Measurements from ENCODE around the gene SPTSSA. TPM values are rescaled to one million over a fixed set of nuclear protein-coding genes. Genes with fewer than 3 reads are reported as not detected.
A peak's percentile ranks its signal among the peaks of the same experiment; 100 is the strongest.
"Not testable (repeated sequence)": the region's sequence is repeated elsewhere in the genome, so short reads cannot be mapped to it uniquely, and the experiment has no call there.

The SPTSSA gene
- total RNA-seq, 2 experiments from 2014 or later: 8.7 to 8.9 TPM

- no peak for ATAC-seq
These were observed 37.6 kb downstream of the SPTSSA start for GRCh38 chr14:34424488-34424887.

GRCh38 chr14:34423445-34423844, 38.6 kb downstream of the SPTSSA start:
- Mint-ChIP-seq H3K27ac (no peak overlapping the region), H3K4me1 (no peaks in the 10 kb centered on the region), H3K4me3 (no peak overlapping the region), H3K36me3 (ENCODE audit: low read depth) (no peaks in the 10 kb centered on the region), H3K27me3 (no peaks in the 10 kb centered on the region), H3K9me3 (ENCODE audit: low read depth) (peaks cover 10% of the 10 kb centered on the region)
- POLR2A ChIA-PET: no interaction called here
- intact Hi-C loops (cut with DNase I, micrococcal nuclease): no loop called here
- ATAC-seq (no peak), DNase-seq (no peak)
- CTCF ChIA-PET: no interaction called here

More at GRCh38 chr14:34424488-34424887, 37.6 kb downstream of the SPTSSA start:
- ChIA-PET CTCF (no interaction called here), POLR2A (no interaction called here)
- H3K27me3 Mint-ChIP-seq: no peaks in the 10 kb centered on the region
- H3K36me3 Mint-ChIP-seq (ENCODE audit: low read depth): no peaks in the 10 kb centered on the region
- intact Hi-C loops (cut with DNase I, micrococcal nuclease): no loop called here
- peaks cover 8% of the 10 kb centered on the region for H3K9me3 Mint-ChIP-seq (ENCODE audit: low read depth)
- H3K4me3 Mint-ChIP-seq: no peak overlapping the region
- H3K4me1 Mint-ChIP-seq: no peaks in the 10 kb centered on the region
- H3K27ac Mint-ChIP-seq: no peak overlapping the region
- no peak for DNase-seq

GRCh38 chr14:34420547-34421150, 41.4 kb downstream of the SPTSSA start:
- Mint-ChIP-seq H3K36me3 (ENCODE audit: low read depth) (no peaks in the 10 kb centered on the region), H3K4me1 (no peaks in the 10 kb centered on the region), H3K27me3 (peaks cover 2% of the 10 kb centered on the region), H3K4me3 (no peak overlapping the region), H3K9me3 (ENCODE audit: low read depth) (peaks cover 10% of the 10 kb centered on the region), H3K27ac (no peak overlapping the region)
- DNase-seq (no peak), ATAC-seq (no peak)
- ChIA-PET POLR2A (no interaction called here), CTCF (no interaction called here)
- intact Hi-C loops (cut with DNase I, micrococcal nuclease): no loop called here

GRCh38 chr14:34409721-34410120, 52.3 kb downstream of the SPTSSA start:
- Mint-ChIP-seq H3K27ac (no peak overlapping the region), H3K27me3 (peaks cover 5% of the 10 kb centered on the region), H3K4me3 (no peak overlapping the region), H3K36me3 (ENCODE audit: low read depth) (no peaks in the 10 kb centered on the region), H3K9me3 (ENCODE audit: low read depth) (peaks cover 15% of the 10 kb centered on the region), H3K4me1 (no peaks in the 10 kb centered on the region)
- DNase-seq (no peak), ATAC-seq (no peak)
- ChIA-PET POLR2A (no interaction called here), CTCF (no interaction called here)
- intact Hi-C loops (cut with DNase I, micrococcal nuclease): no loop called here

GRCh38 chr14:34407951-34408350, 54.1 kb downstream of the SPTSSA start:
- DNase-seq (no peak), ATAC-seq (no peak)
- ChIA-PET POLR2A (no interaction called here), CTCF (no interaction called here)
- no peaks in the 10 kb centered on the region for H3K4me1 Mint-ChIP-seq
- no peaks in the 10 kb centered on the region for H3K36me3 Mint-ChIP-seq (ENCODE audit: low read depth)
- no peak overlapping the region for H3K4me3 Mint-ChIP-seq
- no peak overlapping the region for H3K27ac Mint-ChIP-seq
- intact Hi-C loops (cut with DNase I, micrococcal nuclease): no loop called here
- H3K27me3 Mint-ChIP-seq: peaks cover 5% of the 10 kb centered on the region
- peaks cover 14% of the 10 kb centered on the region for H3K9me3 Mint-ChIP-seq (ENCODE audit: low read depth)

DNA sequence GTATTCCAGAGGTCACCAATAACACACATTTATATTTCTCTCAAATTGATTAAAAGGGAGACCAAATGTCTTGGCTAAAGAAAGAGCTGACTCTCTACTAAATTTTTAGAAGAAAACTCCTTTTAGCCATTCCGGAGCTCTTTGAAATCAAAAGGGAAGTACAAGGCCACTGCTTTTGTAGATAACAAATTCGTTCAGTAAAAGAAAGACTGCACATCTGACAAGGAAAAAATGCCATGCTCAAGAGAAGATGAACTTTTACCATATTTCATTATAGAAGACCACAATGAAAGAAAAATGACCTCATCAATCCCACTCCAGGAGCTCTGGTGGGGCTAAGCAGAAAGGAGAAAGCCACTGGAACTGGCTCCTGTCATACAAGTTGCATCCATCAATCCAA, 57.6 kb downstream of the SPTSSA start:
- H3K9me3 Mint-ChIP-seq (ENCODE audit: low read depth): peaks cover 6% of the 10 kb centered on the region
- peaks cover 5% of the 10 kb centered on the region for H3K27me3 Mint-ChIP-seq
- no peak overlapping the region for H3K4me3 Mint-ChIP-seq
- ATAC-seq (no peak), DNase-seq (no peak)
- intact Hi-C loops (cut with DNase I, micrococcal nuclease): no loop called here
- no peaks in the 10 kb centered on the region for H3K4me1 Mint-ChIP-seq
- H3K27ac Mint-ChIP-seq: no peak overlapping the region
- ChIA-PET CTCF (interaction anchor here (0.9 to 1.2 kb wide), 2 partner anchors 79 to 82 kb away, joined by 3 to 4 read pairs; no protein-coding TSS in a partner anchor), POLR2A (no interaction called here)
- H3K36me3 Mint-ChIP-seq (ENCODE audit: low read depth): no peaks in the 10 kb centered on the region

GRCh38 chr14:34403646-34404045, 58.4 kb downstream of the SPTSSA start:
- DNase-seq (no peak), ATAC-seq (no peak)
- intact Hi-C loops (cut with DNase I, micrococcal nuclease): no loop called here
- H3K27ac Mint-ChIP-seq: no peak overlapping the region
- H3K27me3 Mint-ChIP-seq: peaks cover 5% of the 10 kb centered on the region
- POLR2A ChIA-PET: no interaction called here
- no peak overlapping the region for H3K4me3 Mint-ChIP-seq
- H3K36me3 Mint-ChIP-seq (ENCODE audit: low read depth): no peaks in the 10 kb centered on the region
- H3K4me1 Mint-ChIP-seq: no peaks in the 10 kb centered on the region
- peaks cover 4% of the 10 kb centered on the region for H3K9me3 Mint-ChIP-seq (ENCODE audit: low read depth)
- CTCF ChIA-PET: interaction anchor here (1.2 kb wide), 1 partner anchor 78 kb away, joined by 3 read pairs; no protein-coding TSS in a partner anchor

DNA sequence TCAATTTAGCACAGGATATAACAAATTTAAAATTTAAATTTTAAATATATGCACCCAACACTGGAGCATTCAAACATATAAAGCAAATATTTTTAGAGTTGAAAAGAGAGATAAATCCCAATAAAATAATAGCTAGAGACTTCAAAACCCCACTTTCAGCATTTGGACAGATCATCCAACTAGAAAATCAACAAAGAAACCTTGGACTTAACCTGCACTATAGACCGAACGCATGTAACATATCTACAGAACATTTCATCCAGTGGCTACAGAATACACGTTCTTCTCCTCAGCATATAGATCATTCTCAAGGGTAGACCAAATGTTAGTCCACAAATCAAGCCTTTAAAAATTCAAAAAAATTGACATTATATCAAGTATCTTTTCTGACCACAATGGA, 64.0 kb downstream of the SPTSSA start:
- Mint-ChIP-seq H3K9me3 (ENCODE audit: low read depth) (no peaks in the 10 kb centered on the region), H3K27me3 (peaks cover 9% of the 10 kb centered on the region), H3K36me3 (ENCODE audit: low read depth) (no peaks in the 10 kb centered on the region), H3K27ac (no peak overlapping the region), H3K4me3 (no peak overlapping the region), H3K4me1 (no peaks in the 10 kb centered on the region)
- CTCF ChIA-PET: interaction anchor here (0.6 kb wide), 1 partner anchor 70 kb away, joined by 3 read pairs; no protein-coding TSS in a partner anchor
- intact Hi-C loops (cut with DNase I, micrococcal nuclease): no loop called here
- POLR2A ChIA-PET: no interaction called here
- ATAC-seq (no peak), DNase-seq (no peak)

- intact Hi-C loops (cut with DNase I, micrococcal nuclease): no loop called here
- ChIA-PET CTCF (interaction anchor here (0.6 kb wide), 1 partner anchor 12 kb away, joined by 4 read pairs; no protein-coding TSS in a partner anchor), POLR2A (no interaction called here)
- DNase-seq (no peak), ATAC-seq (peak; percentile 19)
- peaks cover 18% of the 10 kb centered on the region for H3K27me3 Mint-ChIP-seq
- no peaks in the 10 kb centered on the region for H3K4me1 Mint-ChIP-seq
- H3K4me3 Mint-ChIP-seq: no peak overlapping the region
- H3K9me3 Mint-ChIP-seq (ENCODE audit: low read depth): peaks cover 2% of the 10 kb centered on the region
- H3K27ac Mint-ChIP-seq: no peak overlapping the region
- no peaks in the 10 kb centered on the region for H3K36me3 Mint-ChIP-seq (ENCODE audit: low read depth)
These were observed 74.0 kb downstream of the SPTSSA start for GRCh38 chr14:34387974-34388516.

- DNase-seq (no peak), ATAC-seq (no peak)
- Mint-ChIP-seq H3K9me3 (ENCODE audit: low read depth) (peaks cover 2% of the 10 kb centered on the region), H3K27me3 (peaks cover 17% of the 10 kb centered on the region), H3K36me3 (ENCODE audit: low read depth) (no peaks in the 10 kb centered on the region), H3K4me1 (no peaks in the 10 kb centered on the region), H3K27ac (no peak overlapping the region), H3K4me3 (no peak overlapping the region)
- ChIA-PET CTCF (no interaction called here), POLR2A (no interaction called here)
- intact Hi-C loops (cut with DNase I, micrococcal nuclease): no loop called here
These were observed 75.1 kb downstream of the SPTSSA start for GRCh38 chr14:34386865-34387485.

DNA sequence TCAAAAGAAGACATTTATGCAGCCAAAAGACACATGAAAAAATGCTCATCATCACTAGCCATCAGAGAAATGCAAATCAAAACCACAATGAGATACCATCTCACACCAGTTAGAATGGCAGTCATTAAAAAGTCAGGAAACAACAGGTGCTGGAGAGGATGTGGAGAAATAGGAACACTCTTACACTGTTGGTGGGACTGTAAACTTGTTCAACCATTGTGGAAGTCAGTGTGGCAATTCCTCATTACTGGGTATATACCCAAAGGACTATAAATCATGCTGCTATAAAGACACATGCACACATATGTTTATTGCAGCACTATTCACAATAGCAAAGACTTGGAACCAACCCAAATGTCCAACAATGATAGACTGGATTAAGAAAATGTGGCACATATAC, 76.2 kb downstream of the SPTSSA start:
- H3K4me1 Mint-ChIP-seq; H3K4me3 Mint-ChIP-seq; DNase-seq; H3K36me3 Mint-ChIP-seq (ENCODE audit: low read depth); intact Hi-C loops (cut with DNase I, micrococcal nuclease); POLR2A ChIA-PET; H3K27ac Mint-ChIP-seq; H3K9me3 Mint-ChIP-seq (ENCODE audit: low read depth); ATAC-seq; CTCF ChIA-PET: not testable (repeated sequence)
- H3K27me3 Mint-ChIP-seq: peaks cover 17% of the 10 kb centered on the region

DNA sequence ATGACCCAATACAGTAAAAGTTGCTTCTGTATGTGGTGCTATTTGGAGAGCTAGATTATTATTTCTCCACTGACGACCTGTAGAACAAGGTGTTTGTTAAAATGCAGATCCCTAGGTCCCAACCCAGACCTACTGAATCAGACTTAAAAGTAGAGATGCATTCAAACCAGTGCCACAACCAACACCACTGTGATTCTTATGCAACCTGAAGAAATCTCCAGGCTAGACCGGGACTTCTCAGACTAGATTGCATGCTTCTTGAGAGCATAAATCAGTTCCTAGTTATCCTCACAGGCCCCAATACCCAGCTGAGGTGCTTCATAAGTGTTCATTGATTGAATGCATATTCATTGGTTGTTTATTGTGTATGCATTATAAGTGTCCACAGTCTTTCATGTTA, 78.2 kb downstream of the SPTSSA start:
- Mint-ChIP-seq H3K9me3 (ENCODE audit: low read depth) (no peaks in the 10 kb centered on the region), H3K4me3 (no peak overlapping the region), H3K4me1 (no peaks in the 10 kb centered on the region), H3K27me3 (peaks cover 17% of the 10 kb centered on the region), H3K27ac (no peak overlapping the region), H3K36me3 (ENCODE audit: low read depth) (no peaks in the 10 kb centered on the region)
- no peak for DNase-seq
- ChIA-PET CTCF (interaction anchor here (0.7 to 1.4 kb wide), 3 partner anchors 8 to 56 kb away, joined by 3 read pairs; no protein-coding TSS in a partner anchor), POLR2A (interaction anchor here (0.5 kb wide), 1 partner anchor 11 kb away, joined by 4 read pairs; no protein-coding TSS in a partner anchor)
- intact Hi-C loops (cut with DNase I, micrococcal nuclease): no loop called here
- no peak for ATAC-seq
